Measurements from ENCODE around the gene FMO2.

DNA sequence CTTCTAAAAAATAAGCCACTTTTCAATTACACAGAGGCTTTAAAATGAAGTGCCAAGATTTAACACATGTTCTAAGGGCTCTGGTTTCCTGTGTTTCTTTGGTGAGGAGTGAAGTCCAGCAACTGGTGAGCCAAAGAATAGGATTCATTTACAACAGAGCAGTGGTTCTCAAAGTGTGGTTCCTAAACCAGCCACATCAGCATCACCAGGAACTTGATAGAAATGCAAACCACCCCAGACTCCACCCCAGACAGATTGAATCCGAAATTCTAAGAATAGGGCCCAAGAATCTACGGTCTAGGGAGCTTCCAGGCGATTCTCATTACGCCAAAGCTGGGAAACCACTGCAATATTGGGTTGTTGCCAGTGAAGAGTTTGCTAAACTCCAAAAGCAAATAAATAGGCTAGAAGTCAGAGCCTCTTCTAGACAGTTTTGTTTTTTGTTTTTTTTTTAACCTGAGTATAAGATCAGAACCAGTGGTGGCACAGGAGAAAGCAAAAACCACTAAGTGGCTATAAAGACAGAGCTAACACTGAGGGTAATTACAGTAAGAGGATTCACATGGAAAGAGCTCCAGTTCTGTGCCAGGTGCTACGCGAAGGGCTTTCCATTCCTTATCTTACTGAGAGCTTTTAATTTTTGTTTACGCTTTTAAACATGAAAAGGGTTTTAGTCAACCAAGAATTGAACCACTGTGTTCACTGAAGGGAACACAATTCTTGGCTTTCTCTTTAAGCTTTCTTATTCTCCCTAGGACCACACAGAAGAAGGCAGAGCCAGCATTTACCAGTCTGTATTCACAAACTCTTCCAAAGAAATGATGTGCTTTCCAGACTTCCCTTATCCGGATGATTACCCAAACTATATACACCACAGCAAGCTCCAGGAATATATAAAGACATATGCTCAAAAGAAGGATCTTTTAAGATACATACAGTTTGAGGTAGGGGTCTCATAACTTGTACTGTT lies 42.4 kb upstream of the FMO2 start:
- TF ChIP-seq, protein P1, sequence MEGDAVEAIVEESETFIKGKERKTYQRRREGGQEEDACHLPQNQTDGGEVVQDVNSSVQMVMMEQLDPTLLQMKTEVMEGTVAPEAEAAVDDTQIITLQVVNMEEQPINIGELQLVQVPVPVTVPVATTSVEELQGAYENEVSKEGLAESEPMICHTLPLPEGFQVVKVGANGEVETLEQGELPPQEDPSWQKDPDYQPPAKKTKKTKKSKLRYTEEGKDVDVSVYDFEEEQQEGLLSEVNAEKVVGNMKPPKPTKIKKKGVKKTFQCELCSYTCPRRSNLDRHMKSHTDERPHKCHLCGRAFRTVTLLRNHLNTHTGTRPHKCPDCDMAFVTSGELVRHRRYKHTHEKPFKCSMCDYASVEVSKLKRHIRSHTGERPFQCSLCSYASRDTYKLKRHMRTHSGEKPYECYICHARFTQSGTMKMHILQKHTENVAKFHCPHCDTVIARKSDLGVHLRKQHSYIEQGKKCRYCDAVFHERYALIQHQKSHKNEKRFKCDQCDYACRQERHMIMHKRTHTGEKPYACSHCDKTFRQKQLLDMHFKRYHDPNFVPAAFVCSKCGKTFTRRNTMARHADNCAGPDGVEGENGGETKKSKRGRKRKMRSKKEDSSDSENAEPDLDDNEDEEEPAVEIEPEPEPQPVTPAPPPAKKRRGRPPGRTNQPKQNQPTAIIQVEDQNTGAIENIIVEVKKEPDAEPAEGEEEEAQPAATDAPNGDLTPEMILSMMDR (IDR thresholded peaks at IDR 0.05 in 4 of 5, conservative IDR thresholded peaks at IDR 0.05 in 1 of 5), result no peak
- no peak for TF ChIP-seq POLR2A (IDR thresholded peaks at IDR 0.05)

All from gastrocnemius medialis (tissue), 4 donors.